Stimulated activated CD8-positive, alpha-beta memory T cell treated with anti-CD3 and anti-CD28 coated beads, Interleukin-7, amount 100 ng/mL, for 4 hours (primary cell): ENCODE data around the gene ZNF83.
"Not testable (repeated sequence)": the region's sequence is repeated elsewhere in the genome, so short reads cannot be mapped to it uniquely, and the experiment has no call there.

ENCODE experiments used
- DNase-seq, 2 donors: peaks; one replicate each; pipeline ENCODE4 v3.0.0-alpha.2; 2020; ENCODE audit warnings: low read depth in 2 of 2

The ZNF83 gene

DNA sequence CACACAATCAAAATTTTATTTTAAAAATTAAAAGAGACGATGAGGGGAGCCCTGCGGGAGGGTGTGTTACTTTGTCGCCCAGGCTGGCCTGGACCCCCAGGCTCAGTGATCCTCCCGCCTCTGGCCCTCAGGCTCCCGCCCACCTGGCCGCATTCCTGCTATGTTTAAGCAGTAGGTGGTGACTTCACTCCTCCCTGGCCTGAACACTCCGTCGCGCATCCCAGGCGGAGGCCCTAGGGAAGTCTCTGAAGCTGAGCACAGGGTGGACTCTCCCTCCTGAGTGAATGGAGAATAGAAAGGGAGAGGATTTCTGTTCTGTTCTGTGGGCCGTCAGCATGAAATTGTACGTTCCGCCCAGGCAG, 68.5 kb downstream of the ZNF83 start:
- not testable (repeated sequence) for DNase-seq

DNA sequence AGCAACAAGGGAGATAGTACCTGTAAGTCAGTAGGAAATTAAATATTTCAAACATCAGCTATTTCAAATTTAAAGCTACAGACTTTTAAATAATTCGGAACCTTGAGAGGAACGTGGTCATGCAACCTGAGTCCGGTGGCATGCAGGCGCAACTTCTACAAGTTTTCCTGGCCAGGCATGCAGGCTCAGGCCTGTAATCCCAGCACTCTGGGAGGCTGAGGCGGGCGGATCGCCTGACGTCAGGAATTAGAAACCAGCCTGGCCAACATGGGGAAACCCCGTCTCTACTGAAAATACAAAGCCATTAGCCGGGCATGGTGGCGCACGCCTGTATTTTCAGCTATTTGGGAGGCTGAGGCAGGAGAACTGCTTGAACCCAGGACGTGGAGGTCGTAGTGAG, 70.2 kb downstream of the ZNF83 start:
- no peak for DNase-seq

DNA sequence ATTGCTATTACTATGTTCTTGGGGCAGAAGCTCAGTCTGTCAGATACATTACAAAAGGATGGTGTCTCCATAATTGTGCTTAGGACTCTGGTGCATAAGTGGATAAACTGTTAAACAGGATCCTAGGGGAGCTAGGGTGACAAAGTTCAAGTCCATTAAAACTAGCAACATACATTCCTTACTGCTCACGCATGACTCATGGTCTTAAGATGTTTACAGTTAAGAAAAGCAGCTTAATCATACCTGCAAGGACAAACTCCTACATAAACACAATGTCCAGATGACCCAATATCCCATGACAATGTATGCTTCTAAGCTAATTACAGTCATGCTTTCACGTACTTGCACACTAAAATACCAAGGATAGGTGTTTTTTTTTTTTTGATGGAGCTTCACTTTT, 71.6 kb downstream of the ZNF83 start:
- no peak for DNase-seq

DNA sequence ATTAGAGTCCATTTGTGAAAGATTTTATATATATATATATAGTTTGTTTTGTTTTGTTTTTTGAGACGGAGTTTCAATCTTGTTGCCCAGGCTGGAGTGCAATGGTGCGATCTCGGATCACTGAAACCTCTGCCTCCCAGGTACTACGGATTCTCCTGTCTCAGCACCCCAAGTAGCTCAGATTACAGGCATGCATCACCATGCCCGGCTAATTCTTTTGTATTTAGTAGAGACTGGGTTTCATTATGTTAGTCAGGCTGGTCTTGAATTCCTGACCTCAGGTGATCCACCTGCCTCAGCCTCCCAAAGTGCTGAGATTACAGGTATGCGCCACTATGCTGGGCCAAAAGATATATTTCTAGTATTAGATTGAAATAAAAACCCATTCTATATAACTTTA, 72.0 kb downstream of the ZNF83 start:
- no peak for DNase-seq
